G401 (cell line): ENCODE measurements around the gene RHBDL1. TPM values are rescaled to one million over a fixed set of nuclear protein-coding genes. Genes with fewer than 3 reads are reported as not detected.

Experiments used
- DNase-seq: peaks from one replicate; pipeline ENCODE4 v3.0.0-alpha.2; 2015; ENCODE audit warnings: low spot score
- in situ Hi-C: cut with HindIII; loops from 2 replicates; pipeline ENCODE4 v1.10.0; 2016; ENCODE audit warnings: low sequenced_read_pairs, mixed read lengths
- total RNA-seq: library from RNA; depleted of rRNA; stranded (reverse); fragments of >200 nt; shearing (Covaris generic); gene quantifications from 2 replicates; pipeline ENCODE4 v1.2.3, GENCODE V29; 2014; rRNA removed

The RHBDL1 gene
- total RNA-seq, result 1.1 and 1.5 TPM in 2 replicates

- DNase-seq, result peak; percentile 37
- in situ Hi-C loops, result no loop called here
These were observed at the start of gene RHBDL1 for GRCh38 chr16:674968-675883. RHBDL1 (plus strand) TSS chr16:675671; CDS start chr16:675791, 120 bp downstream.

GRCh38 chr16:625977-626765, 49.3 kb upstream of the RHBDL1 start:
- in situ Hi-C loops, result no loop called here
- DNase-seq, result no peak

DNA sequence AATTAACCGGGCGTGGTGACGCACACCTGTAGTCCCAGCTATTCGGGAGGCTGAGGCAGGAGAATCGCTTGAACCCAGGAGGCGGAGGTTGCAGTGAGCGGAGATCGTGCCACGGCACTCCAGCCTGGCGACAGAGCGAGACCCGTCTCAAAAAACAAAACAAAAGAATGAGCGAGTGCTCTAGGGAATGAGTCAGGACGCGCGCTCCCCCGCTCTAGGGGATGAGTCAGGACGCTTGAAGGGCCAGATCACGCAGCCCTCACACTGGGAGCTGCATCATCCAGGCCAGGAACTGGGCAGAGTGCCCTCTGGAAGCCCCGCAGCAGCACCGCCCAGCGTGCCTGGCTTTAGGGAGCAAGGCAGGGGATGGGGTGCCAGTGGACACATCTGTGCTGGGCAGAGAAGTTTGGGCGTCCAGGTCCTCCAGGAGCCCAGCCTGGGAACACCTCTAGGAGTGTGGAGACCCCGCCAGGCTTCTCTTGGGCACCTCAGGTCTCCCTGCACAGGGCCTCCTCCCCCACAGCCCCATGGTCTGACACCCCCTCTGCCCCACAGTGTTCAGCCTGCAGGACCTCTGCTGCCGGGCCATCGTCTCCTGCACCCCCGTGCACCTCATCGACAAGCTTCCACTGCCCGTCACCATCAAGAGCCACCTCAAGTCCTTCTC, 48.6 kb upstream of the RHBDL1 start:
- DNase-seq, result no peak
- in situ Hi-C loops, result no loop called here

- DNase-seq, result no peak
- in situ Hi-C loops, result no loop called here
These were observed 47.8 kb upstream of the RHBDL1 start for GRCh38 chr16:627454-628239.

DNA sequence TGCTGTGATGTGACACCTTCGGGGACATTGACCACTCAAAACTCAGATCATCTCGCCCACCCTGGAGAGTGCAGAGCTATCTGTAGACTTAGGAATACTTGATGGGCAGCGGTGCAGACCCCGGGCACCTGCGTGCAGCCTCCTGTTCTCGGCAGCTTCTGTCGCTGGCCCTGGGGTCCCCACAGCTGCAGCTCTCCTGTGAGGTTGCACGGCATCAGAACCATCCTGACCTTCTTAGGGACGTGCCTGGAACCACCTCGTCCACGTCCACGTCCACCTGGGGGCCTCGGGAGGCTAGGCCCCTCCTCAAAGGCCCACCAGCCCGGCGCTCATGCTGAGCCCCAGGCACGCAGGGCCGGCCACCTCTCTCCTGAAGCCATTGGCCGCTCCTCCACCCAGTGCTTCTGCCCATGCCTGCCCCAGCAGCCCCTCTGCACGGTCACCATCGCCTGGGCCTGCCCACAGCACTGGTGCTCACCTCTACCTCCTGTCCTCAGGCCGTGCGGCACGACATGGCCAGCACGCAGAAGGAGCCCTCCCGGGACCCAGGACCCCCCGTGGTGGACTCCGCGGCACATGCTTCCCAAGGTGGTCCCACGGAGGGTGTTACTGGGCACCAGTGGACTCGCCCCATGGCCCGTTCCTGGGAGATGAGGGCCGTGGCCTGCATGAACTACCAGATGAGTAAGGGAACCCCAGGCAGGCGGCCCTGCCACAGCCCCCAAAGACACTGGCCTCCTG, 47.0 kb upstream of the RHBDL1 start:
- in situ Hi-C loops, result no loop called here
- DNase-seq, result no peak

DNA sequence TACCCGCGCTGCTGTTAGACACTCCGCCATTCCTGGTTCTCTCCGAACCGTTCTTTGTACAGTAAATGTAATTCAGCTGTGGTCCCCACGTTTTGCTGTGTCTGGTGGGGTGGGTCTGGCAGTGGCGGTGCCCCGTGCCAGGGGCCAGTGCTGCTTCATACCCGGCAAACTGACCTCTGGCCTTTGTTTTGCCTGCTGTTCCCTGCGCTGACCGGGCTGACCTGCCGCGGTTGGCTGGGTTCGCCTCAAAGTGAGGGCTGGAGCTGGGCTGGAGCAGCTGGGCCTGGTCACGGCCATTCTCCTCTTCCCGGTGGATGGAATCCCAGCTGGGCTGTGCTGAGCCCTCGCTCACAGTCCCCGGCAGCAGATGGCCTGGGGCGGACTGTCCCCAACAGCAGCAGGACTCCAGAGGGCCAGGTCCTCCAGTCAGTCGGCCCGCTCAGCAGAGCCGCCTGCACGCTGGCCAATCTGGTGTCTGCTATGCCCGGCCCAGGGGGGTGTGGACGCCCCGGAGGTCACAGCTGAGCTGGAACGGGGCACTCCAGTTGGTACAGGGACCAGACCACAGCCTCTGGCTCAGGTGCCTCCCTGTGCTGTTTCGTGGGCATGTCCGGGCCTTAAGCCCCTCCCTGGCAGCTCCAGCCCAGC, 46.2 kb upstream of the RHBDL1 start:
- peak; percentile 79 for DNase-seq
- in situ Hi-C loops, result no loop called here

- peak; percentile 55 for DNase-seq
- in situ Hi-C loops, result no loop called here
These were observed 45.6 kb upstream of the RHBDL1 start for GRCh38 chr16:629833-630248.

DNA sequence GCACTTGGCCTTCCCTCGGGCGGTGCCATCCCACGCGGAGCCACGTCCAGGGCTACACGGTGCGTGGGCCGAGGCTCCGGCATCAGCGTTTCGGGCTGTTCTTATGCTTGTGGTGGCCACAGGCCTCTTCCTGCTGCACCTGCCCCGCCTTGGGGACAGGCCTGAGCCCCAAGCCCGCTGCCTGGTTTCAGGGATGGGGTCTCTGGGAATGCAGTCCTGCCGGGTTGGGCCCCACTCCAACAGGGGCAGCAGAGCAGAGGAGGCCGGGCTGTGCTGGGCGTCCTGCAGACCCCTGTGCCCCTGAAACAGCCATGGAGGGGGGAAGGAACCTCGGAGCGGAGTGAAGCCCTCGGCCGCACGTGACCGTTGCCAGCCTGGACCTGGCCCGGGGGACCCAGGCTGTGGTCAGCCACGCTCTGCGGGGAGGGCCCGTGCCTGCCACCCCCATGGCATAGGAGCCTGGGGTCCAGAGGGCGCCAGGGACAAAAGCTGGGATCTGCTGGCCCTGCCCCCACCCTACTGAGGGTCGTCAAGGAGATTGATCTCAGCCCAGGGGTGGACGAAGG, 45.1 kb upstream of the RHBDL1 start:
- no peak for DNase-seq
- in situ Hi-C loops, result no loop called here

GRCh38 chr16:630815-631405, 44.6 kb upstream of the RHBDL1 start, which contains the start of gene WFIKKN1:
WFIKKN1 (plus strand) TSS chr16:630985; CDS start chr16:631254, 269 bp downstream.
- in situ Hi-C loops, result no loop called here
- DNase-seq, result no peak

GRCh38 chr16:631808-632358, 43.6 kb upstream of the RHBDL1 start:
- in situ Hi-C loops, result no loop called here
- no peak for DNase-seq

- in situ Hi-C loops, result no loop called here
- DNase-seq, result no peak
These were observed 42.8 kb upstream of the RHBDL1 start for GRCh38 chr16:632486-633335.

GRCh38 chr16:633336-634050, 42.0 kb upstream of the RHBDL1 start:
- in situ Hi-C loops, result no loop called here

GRCh38 chr16:634051-634670, 41.3 kb upstream of the RHBDL1 start:
- in situ Hi-C loops, result no loop called here
- DNase-seq, result no peak

More at GRCh38 chr16:633336-634050, 42.0 kb upstream of the RHBDL1 start:
- no peak for DNase-seq

GRCh38 chr16:634996-635395, 40.5 kb upstream of the RHBDL1 start:
- in situ Hi-C loops, result no loop called here
- DNase-seq, result no peak
